Measurements from ENCODE around the gene SASH1.

The SASH1 gene

GRCh38 chr6:148436466-148436865 is 93.8 kb downstream of the SASH1 start:
- DNase-seq (ENCODE audit: low spot score) = no peak

- no peak for DNase-seq (ENCODE audit: low spot score)
Observed at GRCh38 chr6:148438632-148439031, 96.0 kb downstream of the SASH1 start.

- no peak for DNase-seq (ENCODE audit: low spot score)
Observed at GRCh38 chr6:148440016-148440415, 97.4 kb downstream of the SASH1 start.

- no peak for DNase-seq (ENCODE audit: low spot score)
Observed at GRCh38 chr6:148440877-148441453, 98.3 kb downstream of the SASH1 start.

- no peak for DNase-seq (ENCODE audit: low spot score)
Observed at GRCh38 chr6:148441454-148441911, 98.8 kb downstream of the SASH1 start.

- no peak for DNase-seq (ENCODE audit: low spot score)
Observed at GRCh38 chr6:148443798-148444560, 101.3 kb downstream of the SASH1 start.

- DNase-seq (ENCODE audit: low spot score) = no peak
Observed at GRCh38 chr6:148445116-148445515, 102.5 kb downstream of the SASH1 start.

- DNase-seq (ENCODE audit: low spot score) = no peak
Observed at GRCh38 chr6:148445620-148446019, 103.0 kb downstream of the SASH1 start.

- DNase-seq (ENCODE audit: low spot score) = no peak
Observed at GRCh38 chr6:148446681-148447080, 104.0 kb downstream of the SASH1 start.

- DNase-seq (ENCODE audit: low spot score) = no peak
Observed at GRCh38 chr6:148447521-148448230, 105.0 kb downstream of the SASH1 start.

- no peak for DNase-seq (ENCODE audit: low spot score)
Observed at GRCh38 chr6:148448369-148449012, 105.9 kb downstream of the SASH1 start.

GRCh38 chr6:148450866-148451265 is 108.2 kb downstream of the SASH1 start:
- no peak for DNase-seq (ENCODE audit: low spot score)

- no peak for DNase-seq (ENCODE audit: low spot score)
Observed at GRCh38 chr6:148451690-148452089, 109.1 kb downstream of the SASH1 start.

GRCh38 chr6:148452876-148453275 is 110.2 kb downstream of the SASH1 start:
- no peak for DNase-seq (ENCODE audit: low spot score)

GRCh38 chr6:148453906-148454305 is 111.3 kb downstream of the SASH1 start:
- DNase-seq (ENCODE audit: low spot score) = no peak

GRCh38 chr6:148455225-148455624 is 112.6 kb downstream of the SASH1 start:
- no peak for DNase-seq (ENCODE audit: low spot score)

GRCh38 chr6:148455674-148456558 is 113.3 kb downstream of the SASH1 start:
- DNase-seq (ENCODE audit: low spot score) = no peak

- no peak for DNase-seq (ENCODE audit: low spot score)
Observed at GRCh38 chr6:148457137-148457842, 114.7 kb downstream of the SASH1 start.

GRCh38 chr6:148457843-148458159 is 115.2 kb downstream of the SASH1 start:
- no peak for DNase-seq (ENCODE audit: low spot score)

- DNase-seq (ENCODE audit: low spot score) = no peak
Observed at GRCh38 chr6:148459238-148459637, 116.6 kb downstream of the SASH1 start.
